ENCODE measurements around the gene PDE11A.

DNA sequence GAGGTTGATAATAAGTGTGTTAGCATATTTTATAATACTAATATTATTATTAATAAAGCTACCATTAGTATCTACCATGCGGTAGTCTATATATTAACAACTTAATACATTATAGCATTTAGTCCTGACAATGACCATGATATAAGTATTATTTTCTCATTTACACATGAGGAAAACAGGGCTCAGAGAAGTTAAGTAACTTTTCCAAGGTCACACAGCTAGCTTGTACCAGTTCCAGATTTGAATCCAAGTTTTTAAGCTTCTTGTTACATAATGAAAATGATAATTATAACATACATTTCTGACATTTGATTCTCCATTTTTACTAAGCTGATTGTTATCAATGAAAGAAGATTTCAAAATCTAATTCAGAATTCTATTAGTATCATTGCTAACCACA lies 369.4 kb downstream of the PDE11A start:
- TF ChIP-seq, protein P1, sequence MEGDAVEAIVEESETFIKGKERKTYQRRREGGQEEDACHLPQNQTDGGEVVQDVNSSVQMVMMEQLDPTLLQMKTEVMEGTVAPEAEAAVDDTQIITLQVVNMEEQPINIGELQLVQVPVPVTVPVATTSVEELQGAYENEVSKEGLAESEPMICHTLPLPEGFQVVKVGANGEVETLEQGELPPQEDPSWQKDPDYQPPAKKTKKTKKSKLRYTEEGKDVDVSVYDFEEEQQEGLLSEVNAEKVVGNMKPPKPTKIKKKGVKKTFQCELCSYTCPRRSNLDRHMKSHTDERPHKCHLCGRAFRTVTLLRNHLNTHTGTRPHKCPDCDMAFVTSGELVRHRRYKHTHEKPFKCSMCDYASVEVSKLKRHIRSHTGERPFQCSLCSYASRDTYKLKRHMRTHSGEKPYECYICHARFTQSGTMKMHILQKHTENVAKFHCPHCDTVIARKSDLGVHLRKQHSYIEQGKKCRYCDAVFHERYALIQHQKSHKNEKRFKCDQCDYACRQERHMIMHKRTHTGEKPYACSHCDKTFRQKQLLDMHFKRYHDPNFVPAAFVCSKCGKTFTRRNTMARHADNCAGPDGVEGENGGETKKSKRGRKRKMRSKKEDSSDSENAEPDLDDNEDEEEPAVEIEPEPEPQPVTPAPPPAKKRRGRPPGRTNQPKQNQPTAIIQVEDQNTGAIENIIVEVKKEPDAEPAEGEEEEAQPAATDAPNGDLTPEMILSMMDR (IDR thresholded peaks at IDR 0.05) = no peak
- no peak for TF ChIP-seq EP300 (IDR thresholded peaks at IDR 0.05)
